ENCODE data around the gene EMC8.

DNA sequence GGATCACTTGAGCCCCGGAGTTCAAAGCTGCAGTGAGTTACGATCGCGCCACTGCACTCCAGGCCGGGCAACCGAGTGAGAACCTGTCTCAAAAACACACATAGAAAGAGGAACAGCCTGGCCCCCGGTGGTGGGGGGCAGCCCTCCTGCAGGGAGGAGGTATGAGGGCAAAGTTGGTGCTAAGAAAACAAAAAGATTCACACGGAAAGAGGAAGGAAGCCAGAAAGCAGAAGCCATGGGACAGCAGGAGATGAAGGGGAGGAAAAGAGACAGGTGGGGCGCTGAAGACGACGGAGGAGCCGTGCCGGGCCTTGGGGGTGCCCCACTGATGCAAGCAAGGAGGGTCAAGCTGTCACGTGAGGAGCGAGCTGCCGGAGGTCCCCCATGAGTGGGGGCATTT, 40.2 kb downstream of the EMC8 start:
- no peak for TF ChIP-seq POLR2AphosphoS5 (IDR thresholded peaks at IDR 0.05)
- no peak for TF ChIP-seq CTCF (IDR thresholded peaks at IDR 0.05)
